Ramos (cell line): ENCODE data around the gene NCLN.

Source experiments
- in situ Hi-C: fragments of 300-500 bp; cut with MboI; formaldehyde crosslinking; loops from one replicate; pipeline ENCODE4 v1.14.3; 2022; ENCODE audit warnings: low sequenced_read_pairs; ENCODE audit not compliant: unreplicated experiment

Gene NCLN, protein sequence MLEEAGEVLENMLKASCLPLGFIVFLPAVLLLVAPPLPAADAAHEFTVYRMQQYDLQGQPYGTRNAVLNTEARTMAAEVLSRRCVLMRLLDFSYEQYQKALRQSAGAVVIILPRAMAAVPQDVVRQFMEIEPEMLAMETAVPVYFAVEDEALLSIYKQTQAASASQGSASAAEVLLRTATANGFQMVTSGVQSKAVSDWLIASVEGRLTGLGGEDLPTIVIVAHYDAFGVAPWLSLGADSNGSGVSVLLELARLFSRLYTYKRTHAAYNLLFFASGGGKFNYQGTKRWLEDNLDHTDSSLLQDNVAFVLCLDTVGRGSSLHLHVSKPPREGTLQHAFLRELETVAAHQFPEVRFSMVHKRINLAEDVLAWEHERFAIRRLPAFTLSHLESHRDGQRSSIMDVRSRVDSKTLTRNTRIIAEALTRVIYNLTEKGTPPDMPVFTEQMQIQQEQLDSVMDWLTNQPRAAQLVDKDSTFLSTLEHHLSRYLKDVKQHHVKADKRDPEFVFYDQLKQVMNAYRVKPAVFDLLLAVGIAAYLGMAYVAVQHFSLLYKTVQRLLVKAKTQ

DNA sequence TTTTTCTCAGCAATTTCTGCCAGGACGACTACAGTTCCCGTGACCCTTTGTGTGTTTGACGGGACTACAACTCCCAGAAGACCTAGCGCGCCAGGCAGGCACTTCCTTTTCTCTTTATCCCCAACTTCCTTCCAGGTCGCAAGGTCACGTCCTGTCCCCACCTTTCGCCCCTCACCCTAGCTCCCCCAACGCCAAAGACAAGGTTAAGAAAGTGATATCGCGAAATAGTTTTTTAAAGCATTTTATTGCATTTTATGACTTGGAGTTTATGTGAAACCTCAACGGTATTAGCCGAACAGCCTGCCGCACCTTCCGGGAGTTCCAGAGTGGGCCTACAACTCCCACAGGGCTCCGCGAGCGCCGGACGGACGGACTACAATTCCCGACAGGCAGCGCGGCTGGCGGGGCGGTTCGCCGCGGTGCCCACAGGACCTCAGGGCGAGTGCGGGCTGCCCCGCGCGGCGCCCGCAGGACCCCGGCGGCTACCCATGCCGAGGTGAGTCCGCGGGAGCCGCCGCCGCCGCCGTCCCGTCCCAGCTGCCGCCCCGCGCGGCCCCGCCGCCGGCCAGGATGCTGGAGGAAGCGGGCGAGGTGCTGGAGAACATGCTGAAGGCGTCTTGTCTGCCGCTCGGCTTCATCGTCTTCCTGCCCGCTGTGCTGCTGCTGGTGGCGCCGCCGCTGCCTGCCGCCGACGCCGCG, at the start of gene NCLN:
TSS of gene NCLN (plus strand) at position 470 of the 699 bp plus-strand sequence. CDS start at position 571, 101 bp downstream.
- in situ Hi-C loops = no loop called here

GRCh38 chr19:3135961-3136683, 49.6 kb upstream of the NCLN start, which contains the start of gene GNA15:
TSS of gene GNA15 (plus strand) at chr19:3136033. CDS start at chr19:3136451, 418 bp downstream.
- in situ Hi-C loops = no loop called here

DNA sequence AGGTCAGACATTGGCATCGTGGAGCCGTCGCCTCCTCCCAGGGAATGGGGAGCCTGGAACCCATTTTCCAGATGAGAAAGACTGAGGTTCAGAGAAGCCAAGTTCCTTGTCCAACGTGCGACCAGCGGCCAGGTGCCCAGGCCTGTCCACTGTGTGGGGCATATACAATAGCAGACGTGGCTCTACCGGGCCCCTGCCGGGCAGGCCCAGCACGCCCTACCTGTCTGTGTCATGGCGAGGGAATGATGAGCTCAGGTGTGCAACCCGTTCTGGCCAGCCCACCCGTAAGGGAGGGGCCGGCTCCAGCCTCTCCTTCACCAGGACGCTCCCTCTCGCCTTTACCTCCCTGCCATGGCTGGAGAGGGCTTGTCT, 49.1 kb upstream of the NCLN start:
- in situ Hi-C loops = no loop called here

DNA sequence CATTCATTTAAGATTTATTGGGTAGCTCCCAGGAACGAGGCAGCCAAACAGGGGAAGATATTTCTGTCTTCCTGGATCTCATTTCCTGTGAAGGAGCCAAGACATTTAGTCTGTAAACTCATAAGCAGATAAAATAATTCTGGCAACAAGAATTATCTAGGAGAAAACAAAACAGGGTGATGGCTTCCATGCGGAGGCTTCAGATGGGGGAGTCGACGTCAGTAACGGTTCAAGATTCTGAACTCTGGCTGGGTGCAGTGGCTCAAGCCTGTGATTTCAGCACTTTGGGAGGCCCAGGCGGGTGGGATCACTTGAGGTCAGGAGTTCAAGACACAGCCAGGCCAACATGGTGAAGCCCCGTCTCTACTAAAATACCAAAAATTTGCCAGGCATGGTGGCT, 48.6 kb upstream of the NCLN start:
- in situ Hi-C loops = no loop called here

DNA sequence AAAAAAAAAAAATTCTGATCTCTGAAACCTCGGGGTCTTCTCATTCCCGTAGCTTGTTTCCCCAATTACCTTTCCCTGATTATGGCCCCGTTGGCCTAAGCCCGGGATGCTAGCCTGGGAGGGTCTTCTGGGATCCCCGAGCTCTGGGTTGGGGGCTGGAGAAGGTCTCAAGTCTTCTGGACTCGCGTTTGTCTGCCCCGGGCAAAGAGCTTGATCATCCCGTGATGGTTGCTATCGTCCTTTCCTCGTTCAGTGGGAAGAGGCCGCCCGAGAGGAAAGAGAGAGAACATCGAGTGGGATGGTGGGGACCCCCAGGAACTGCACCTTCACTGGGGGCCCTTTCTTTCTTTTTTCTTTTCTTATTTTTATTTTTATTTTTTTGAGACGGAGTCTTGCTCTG, 47.5 kb upstream of the NCLN start:
- in situ Hi-C loops = no loop called here

DNA sequence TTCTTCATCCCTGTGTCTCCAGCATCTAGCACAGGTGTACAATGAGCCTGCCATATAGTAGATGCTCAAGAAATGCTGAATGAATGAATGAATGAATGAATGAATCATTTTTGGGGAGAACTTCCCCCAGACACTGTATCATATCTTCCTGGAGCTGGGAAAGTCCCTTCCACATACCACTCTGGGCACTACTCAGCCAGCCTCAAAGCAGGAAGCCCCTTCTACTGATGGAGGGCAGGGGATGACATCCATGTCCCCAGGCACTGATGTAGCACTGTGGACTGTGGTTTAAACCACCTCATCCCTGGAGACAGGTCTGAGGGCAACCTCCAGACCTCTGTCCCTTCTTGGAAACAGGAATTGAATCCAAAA, 45.1 kb upstream of the NCLN start:
- in situ Hi-C loops = no loop called here

GRCh38 chr19:3142292-3142670, 43.4 kb upstream of the NCLN start:
- in situ Hi-C loops = no loop called here

DNA sequence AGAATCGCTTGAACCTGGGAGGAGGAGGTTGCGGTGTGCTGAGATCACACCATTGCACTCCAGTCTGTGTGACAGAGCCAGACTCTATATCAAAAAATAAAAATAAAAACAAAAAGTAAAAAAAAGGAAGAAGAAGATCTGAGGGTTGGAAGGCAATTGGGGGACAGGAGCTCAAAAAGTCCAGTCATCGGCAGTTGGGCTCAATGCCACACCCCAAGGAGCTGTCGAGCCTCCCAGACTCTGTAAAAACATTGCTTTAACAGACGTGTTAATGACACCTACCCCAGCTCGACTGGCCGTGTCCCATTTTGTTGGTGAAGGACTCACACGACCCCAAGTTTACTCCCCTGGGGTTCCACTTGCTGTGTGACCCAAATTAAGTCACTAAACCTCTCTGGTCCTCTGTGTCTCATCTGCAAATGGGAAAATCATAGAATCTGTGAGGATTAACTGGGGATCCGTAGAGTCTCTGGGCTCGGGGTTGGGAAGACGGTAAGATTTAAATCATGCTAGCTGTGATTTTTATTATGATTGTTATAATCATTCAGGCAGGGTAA, 42.9 kb upstream of the NCLN start:
- in situ Hi-C loops = no loop called here

- in situ Hi-C loops = no loop called here
These were observed 39.6 kb upstream of the NCLN start for GRCh38 chr19:3145909-3146676.

- in situ Hi-C loops = no loop called here
These were observed 39.0 kb upstream of the NCLN start for GRCh38 chr19:3146677-3147100.

DNA sequence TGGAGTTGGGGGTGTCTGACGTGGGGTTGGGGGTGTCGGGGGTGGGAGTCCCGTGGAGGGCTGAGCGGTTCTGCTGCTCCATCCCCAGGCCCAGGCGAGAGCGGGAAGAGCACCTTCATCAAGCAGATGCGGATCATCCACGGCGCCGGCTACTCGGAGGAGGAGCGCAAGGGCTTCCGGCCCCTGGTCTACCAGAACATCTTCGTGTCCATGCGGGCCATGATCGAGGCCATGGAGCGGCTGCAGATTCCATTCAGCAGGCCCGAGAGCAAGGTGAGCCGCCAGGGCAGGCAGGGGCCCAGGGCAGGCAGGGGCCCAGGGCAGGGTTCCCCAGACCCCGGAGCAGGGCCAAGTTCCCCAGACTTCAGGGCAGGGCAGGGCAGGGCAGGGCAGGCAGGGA, 37.2 kb upstream of the NCLN start:
- in situ Hi-C loops = no loop called here

- in situ Hi-C loops = no loop called here
These were observed 36.6 kb upstream of the NCLN start for GRCh38 chr19:3149089-3149488.

DNA sequence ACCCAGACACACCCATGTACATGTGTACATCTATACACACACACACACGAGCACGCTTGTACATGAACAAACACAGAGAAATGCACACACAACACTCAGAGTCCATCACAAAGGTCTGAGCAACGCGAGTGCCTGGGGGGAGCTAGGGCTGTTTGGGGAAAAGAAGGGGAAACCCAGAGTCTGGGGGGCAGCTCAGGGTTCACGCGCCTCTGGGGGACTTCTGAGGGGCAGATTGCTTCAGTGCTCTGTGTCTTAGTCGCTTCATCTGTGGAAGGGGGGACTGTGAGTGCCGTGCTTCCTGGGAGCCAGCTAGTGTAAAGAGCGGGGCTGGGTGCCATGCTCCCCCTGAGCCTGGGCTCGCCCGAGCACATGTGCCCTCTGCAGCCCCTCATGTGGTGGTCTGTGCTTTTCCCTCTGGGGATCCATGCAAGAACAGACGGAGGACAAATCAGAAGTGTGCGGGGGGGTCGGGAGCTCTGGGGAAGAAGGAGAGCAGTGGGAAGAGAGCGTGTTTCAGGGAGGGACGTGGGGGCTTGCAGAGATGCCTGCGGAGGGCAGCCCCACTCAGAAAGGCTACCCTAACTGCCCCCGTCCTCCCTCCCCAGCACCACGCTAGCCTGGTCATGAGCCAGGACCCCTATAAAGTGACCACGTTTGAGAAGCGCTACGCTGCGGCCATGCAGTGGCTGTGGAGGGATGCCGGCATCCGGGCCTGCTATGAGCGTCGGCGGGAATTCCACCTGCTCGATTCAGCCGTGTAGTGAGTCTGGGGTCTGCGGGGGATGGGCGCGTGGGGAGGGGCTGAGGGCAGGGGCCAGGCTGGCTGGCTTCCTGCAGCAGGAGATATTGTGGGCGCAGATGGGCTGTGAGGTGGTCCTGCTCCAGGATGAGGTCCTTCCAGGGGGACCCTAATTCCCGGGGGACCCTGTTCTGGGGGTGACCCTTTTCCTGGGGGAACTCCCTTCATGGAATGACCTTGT, 35.9 kb upstream of the NCLN start:
- in situ Hi-C loops = no loop called here

- in situ Hi-C loops = no loop called here
These were observed 34.9 kb upstream of the NCLN start for GRCh38 chr19:3150739-3151329.

- in situ Hi-C loops = no loop called here
These were observed 33.9 kb upstream of the NCLN start for GRCh38 chr19:3151563-3152418.

DNA sequence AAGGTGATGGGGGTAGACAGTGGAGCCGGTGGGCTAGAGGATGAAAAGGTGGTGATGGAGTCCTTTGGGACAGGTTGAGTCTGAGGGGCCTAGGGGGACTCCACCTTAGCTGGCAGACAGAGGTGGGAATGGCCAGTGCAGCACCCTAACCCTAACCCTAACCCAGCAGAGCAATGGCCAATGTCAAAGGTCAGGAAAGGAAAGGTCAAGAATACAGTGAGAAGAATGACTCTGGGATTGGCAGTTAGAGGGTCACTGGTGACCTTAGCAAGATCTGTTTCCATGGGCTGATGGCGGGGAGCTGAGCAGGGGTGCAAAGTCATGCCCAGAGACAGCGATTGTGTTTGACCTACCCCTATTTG, 33.3 kb upstream of the NCLN start:
- in situ Hi-C loops = no loop called here
